ENCODE measurements around the gene KIF3B. TPM values are rescaled to one million over a fixed set of nuclear protein-coding genes. Genes with fewer than 3 reads are reported as not detected.

The KIF3B gene
- total RNA-seq, 1 experiment from 2014 or later = 52.3 TPM

- ChIA-PET CTCF (no interaction called here), POLR2A (ENCODE audit: unreplicated experiment) (no interaction called here)
- Histone ChIP-seq H3F3A (ENCODE audit: insufficient read depth, low read depth) (no peaks in the 10 kb centered on the region), H3K27ac (no peak overlapping the region), H3K9me2 (ENCODE audit: insufficient read depth) (no peaks in the 10 kb centered on the region), H3K36me3 (ENCODE audit: low read depth) (no peaks in the 10 kb centered on the region), H3K4me2 (no peak overlapping the region), H4K20me1 (ENCODE audit: insufficient read depth) (peaks cover 14% of the 10 kb centered on the region; the same call in 1 of the 2 replicates), H3K4me3 (no peak overlapping the region), H3K4me1 (replicated peaks; ENCODE audit: insufficient read depth) (no peaks in the 10 kb centered on the region), H3K27me3 (ENCODE audit: insufficient read depth, low read depth) (no peaks in the 10 kb centered on the region), H3K9me3 (ENCODE audit: insufficient read depth, low read depth) (no peaks in the 10 kb centered on the region), H2AFZ (no peak overlapping the region), H3K79me2 (ENCODE audit: low read depth) (peaks cover 24% of the 10 kb centered on the region)
- DNase-seq = no peak
- no peak for TF ChIP-seq EZH2 (IDR thresholded peaks at IDR 0.05; ENCODE audit: low read depth)
- TF ChIP-seq, protein P1, sequence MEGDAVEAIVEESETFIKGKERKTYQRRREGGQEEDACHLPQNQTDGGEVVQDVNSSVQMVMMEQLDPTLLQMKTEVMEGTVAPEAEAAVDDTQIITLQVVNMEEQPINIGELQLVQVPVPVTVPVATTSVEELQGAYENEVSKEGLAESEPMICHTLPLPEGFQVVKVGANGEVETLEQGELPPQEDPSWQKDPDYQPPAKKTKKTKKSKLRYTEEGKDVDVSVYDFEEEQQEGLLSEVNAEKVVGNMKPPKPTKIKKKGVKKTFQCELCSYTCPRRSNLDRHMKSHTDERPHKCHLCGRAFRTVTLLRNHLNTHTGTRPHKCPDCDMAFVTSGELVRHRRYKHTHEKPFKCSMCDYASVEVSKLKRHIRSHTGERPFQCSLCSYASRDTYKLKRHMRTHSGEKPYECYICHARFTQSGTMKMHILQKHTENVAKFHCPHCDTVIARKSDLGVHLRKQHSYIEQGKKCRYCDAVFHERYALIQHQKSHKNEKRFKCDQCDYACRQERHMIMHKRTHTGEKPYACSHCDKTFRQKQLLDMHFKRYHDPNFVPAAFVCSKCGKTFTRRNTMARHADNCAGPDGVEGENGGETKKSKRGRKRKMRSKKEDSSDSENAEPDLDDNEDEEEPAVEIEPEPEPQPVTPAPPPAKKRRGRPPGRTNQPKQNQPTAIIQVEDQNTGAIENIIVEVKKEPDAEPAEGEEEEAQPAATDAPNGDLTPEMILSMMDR (conservative IDR thresholded peaks at IDR 0.05) = no peak
- no TSS peak for BruUV-seq (replicated peaks)
- intact Hi-C loops (cut with micrococcal nuclease; ENCODE audit: unreplicated experiment) = no loop called here
Measured at GRCh38 chr20:32297439-32297838, 20.0 kb downstream of the KIF3B start.

DNA sequence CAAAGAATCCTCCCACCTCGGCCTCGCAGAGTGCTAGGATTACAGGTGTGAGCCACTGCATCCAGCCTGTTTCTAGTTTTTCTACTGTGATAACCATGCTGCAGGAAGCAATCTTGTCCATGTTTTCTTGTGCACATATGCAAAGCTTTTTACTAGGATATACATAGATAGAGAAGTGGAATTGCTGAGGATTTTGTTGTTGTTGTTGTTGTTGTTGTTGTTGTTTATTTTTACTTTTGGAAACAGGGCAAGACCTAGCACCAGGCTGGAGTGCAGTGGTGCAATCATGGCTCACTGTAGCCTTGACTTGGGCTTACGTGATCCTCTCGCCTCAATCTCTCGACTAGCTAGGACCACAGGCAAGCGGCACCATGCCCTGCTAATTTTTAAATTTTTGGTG is 23.2 kb downstream of the KIF3B start:
- H2AFZ ChIP-seq = no peak overlapping the region
- DNase-seq = no peak
- H3K27me3 ChIP-seq (ENCODE audit: insufficient read depth, low read depth) = no peaks in the 10 kb centered on the region
- ChIA-PET POLR2A (ENCODE audit: unreplicated experiment) (interaction anchor here (0.6 to 0.7 kb wide), 2 partner anchors 100 to 1295 kb away, joined by 3 to 4 read pairs; no protein-coding TSS in a partner anchor), CTCF (no interaction called here)
- intact Hi-C loops (cut with micrococcal nuclease; ENCODE audit: unreplicated experiment) = no loop called here
- no peaks in the 10 kb centered on the region for H3K9me2 ChIP-seq (ENCODE audit: insufficient read depth)
- peaks cover 24% of the 10 kb centered on the region for H3K79me2 ChIP-seq (ENCODE audit: low read depth)
- no TSS peak for BruUV-seq (replicated peaks)
- no peaks in the 10 kb centered on the region for H3K36me3 ChIP-seq (ENCODE audit: low read depth)
- H4K20me1 ChIP-seq (ENCODE audit: insufficient read depth) = peaks cover 14% of the 10 kb centered on the region; the same call in 1 of the 2 replicates
- H3F3A ChIP-seq (ENCODE audit: insufficient read depth, low read depth) = no peaks in the 10 kb centered on the region
- H3K4me2 ChIP-seq = no peak overlapping the region
- no peak overlapping the region for H3K4me3 ChIP-seq
- TF ChIP-seq, protein P1 (conservative IDR thresholded peaks at IDR 0.05) = no peak
- no peak overlapping the region for H3K27ac ChIP-seq
- H3K9me3 ChIP-seq (ENCODE audit: insufficient read depth, low read depth) = no peaks in the 10 kb centered on the region
- no peaks in the 10 kb centered on the region for H3K4me1 ChIP-seq (replicated peaks; ENCODE audit: insufficient read depth)

DNA sequence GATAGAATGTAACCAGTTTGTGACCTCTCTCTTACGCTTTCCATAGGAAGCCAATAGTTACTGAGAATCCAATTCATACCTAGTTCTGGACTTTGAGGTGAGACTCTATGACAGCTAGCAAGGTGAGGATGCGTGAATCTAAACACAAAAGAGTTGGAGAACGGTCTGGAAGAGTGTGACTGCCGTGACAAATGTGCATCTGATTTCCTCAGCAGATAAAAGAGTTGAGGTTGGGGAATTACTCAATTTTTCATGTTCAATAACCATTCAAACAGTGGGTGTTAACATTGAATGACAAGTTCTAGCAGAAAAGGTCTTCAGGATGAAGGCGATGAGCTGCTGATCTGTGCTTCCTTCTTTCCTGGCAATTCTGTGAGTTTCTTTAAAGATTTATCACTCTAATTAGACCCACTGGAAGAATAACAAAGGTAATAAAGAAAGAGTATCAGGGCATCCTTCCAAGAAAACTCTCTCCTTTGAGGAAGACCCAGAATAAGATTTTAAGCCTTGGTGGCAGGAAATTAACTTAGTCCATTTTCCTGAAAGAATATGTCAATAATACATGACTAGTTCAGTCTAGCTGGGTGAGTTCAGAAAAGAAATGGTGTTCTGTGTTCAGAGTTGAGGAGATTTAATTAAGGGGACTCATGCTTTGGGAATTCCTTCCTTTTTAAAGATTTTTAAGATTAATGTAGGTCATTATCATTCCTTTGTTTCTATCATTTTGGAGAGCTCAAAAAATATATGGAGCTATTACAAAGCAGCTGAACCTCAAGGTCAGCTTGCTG is 24.5 kb downstream of the KIF3B start:
- Histone ChIP-seq H2AFZ (no peak overlapping the region), H3K79me2 (ENCODE audit: low read depth) (peaks cover 17% of the 10 kb centered on the region), H3F3A (ENCODE audit: insufficient read depth, low read depth) (no peaks in the 10 kb centered on the region), H3K9me2 (ENCODE audit: insufficient read depth) (no peaks in the 10 kb centered on the region), H3K4me2 (no peak overlapping the region), H3K9me3 (ENCODE audit: insufficient read depth, low read depth) (no peaks in the 10 kb centered on the region), H4K20me1 (ENCODE audit: insufficient read depth) (peaks cover 12% of the 10 kb centered on the region; the same call in 1 of the 2 replicates), H3K4me1 (replicated peaks; ENCODE audit: insufficient read depth) (no peaks in the 10 kb centered on the region), H3K36me3 (ENCODE audit: low read depth) (no peaks in the 10 kb centered on the region), H3K27ac (no peak overlapping the region), H3K4me3 (no peak overlapping the region), H3K27me3 (ENCODE audit: insufficient read depth, low read depth) (no peaks in the 10 kb centered on the region)
- no peak for TF ChIP-seq EZH2 (IDR thresholded peaks at IDR 0.05; ENCODE audit: low read depth)
- TF ChIP-seq, protein P1 (conservative IDR thresholded peaks at IDR 0.05) = no peak
- BruUV-seq (replicated peaks) = no TSS peak
- CTCF ChIA-PET = no interaction called here
- DNase-seq = no peak
- POLR2A ChIA-PET (ENCODE audit: unreplicated experiment) = interaction anchor here (0.6 kb wide), 1 partner anchor 268 kb away, joined by 4 read pairs; no protein-coding TSS in a partner anchor
- intact Hi-C loops (cut with micrococcal nuclease; ENCODE audit: unreplicated experiment) = no loop called here
